NK-92 treated with Interleukin-12 subunit alpha and Interleukin-12 subunit beta, amount 100 ng/mL, for 24 hours (cell line): ENCODE measurements around the gene NSUN3.

Experiments used
- DNase-seq: peaks from one replicate; lab custom pipeline; 2025; lab: John Stamatoyannopoulos, UW

Gene NSUN3

GRCh38 chr3:94130690-94131089, 67.8 kb downstream of the NSUN3 start:
- DNase-seq = no peak

- DNase-seq = no peak
Observed at GRCh38 chr3:94132777-94133176, 69.9 kb downstream of the NSUN3 start.

GRCh38 chr3:94136133-94136532, 73.3 kb downstream of the NSUN3 start:
- no peak for DNase-seq

- no peak for DNase-seq
Observed at GRCh38 chr3:94137377-94137776, 74.5 kb downstream of the NSUN3 start.

GRCh38 chr3:94146455-94146854, 83.6 kb downstream of the NSUN3 start:
- DNase-seq = no peak

GRCh38 chr3:94147012-94147411, 84.2 kb downstream of the NSUN3 start:
- no peak for DNase-seq

- no peak for DNase-seq
Observed at GRCh38 chr3:94150113-94150512, 87.3 kb downstream of the NSUN3 start.

- DNase-seq = no peak
Observed at GRCh38 chr3:94156626-94157025, 93.8 kb downstream of the NSUN3 start.

- no peak for DNase-seq
Observed at GRCh38 chr3:94158512-94158911, 95.7 kb downstream of the NSUN3 start.

- DNase-seq = no peak
Observed at GRCh38 chr3:94159062-94159828, 96.4 kb downstream of the NSUN3 start.

- DNase-seq = no peak
Observed at GRCh38 chr3:94162700-94163099, 99.8 kb downstream of the NSUN3 start.

GRCh38 chr3:94167346-94167745, 104.5 kb downstream of the NSUN3 start:
- no peak for DNase-seq

- DNase-seq = no peak
Observed at GRCh38 chr3:94167796-94168195, 104.9 kb downstream of the NSUN3 start.

- no peak for DNase-seq
Observed at GRCh38 chr3:94171954-94172353, 109.1 kb downstream of the NSUN3 start.

GRCh38 chr3:94172695-94173310, 109.9 kb downstream of the NSUN3 start:
- no peak for DNase-seq

- DNase-seq = no peak
Observed at GRCh38 chr3:94173673-94174434, 111.0 kb downstream of the NSUN3 start.

- no peak for DNase-seq
Observed at GRCh38 chr3:94175677-94176076, 112.8 kb downstream of the NSUN3 start.

- DNase-seq = no peak
Observed at GRCh38 chr3:94176988-94177745, 114.3 kb downstream of the NSUN3 start.
